ENCODE results near the gene SPTLC1. TPM values are rescaled to one million over a fixed set of nuclear protein-coding genes. Genes with fewer than 3 reads are reported as not detected.

The SPTLC1 gene
- total RNA-seq, 4 donors from 2014 or later = 36.7 to 160 (median 112) TPM

- no peaks in the 10 kb centered on the region for H3K36me3 ChIP-seq
- no peak for TF ChIP-seq CTCF (IDR thresholded peaks at IDR 0.05)
- TF ChIP-seq POLR2AphosphoS5 (IDR thresholded peaks at IDR 0.05) = no peak
- TF ChIP-seq EP300 (IDR thresholded peaks at IDR 0.05; ENCODE audit: low read depth) = no peak
- no peak for TF ChIP-seq POLR2A (IDR thresholded peaks at IDR 0.05)
- no peaks in the 10 kb centered on the region for H3K4me1 ChIP-seq
- intact Hi-C loops (cut with DNase I; ENCODE audit: low total_unique reads) (no loop called here), in situ Hi-C loops (cut with MboI; ENCODE audit: low pct_ligation_motif_present in 1 of 4, low pct_unique_long_range_greater_than_20kb in 1 of 4, low sequenced_read_pairs in 3 of 4) (no loop called here)
- no peak overlapping the region for H3K4me3 ChIP-seq
- no peak overlapping the region for H3K27ac ChIP-seq
- no peaks in the 10 kb centered on the region for H3K27me3 ChIP-seq
- DNase-seq = no peak
- 93 to 100% methylated on average over 1 to 2 of the region's 2 CpGs for WGBS, 2 donors (ENCODE audit: low coverage in 1 of 2)
- H3K9me3 ChIP-seq = no peaks in the 10 kb centered on the region
Observed at GRCh38 chr9:91986248-91986647, 129.0 kb downstream of the SPTLC1 start.

GRCh38 chr9:91985692-91986091, 129.5 kb downstream of the SPTLC1 start:
- no peaks in the 10 kb centered on the region for H3K36me3 ChIP-seq
- intact Hi-C loops (cut with DNase I; ENCODE audit: low total_unique reads) (no loop called here), in situ Hi-C loops (cut with MboI; ENCODE audit: low pct_ligation_motif_present in 1 of 4, low pct_unique_long_range_greater_than_20kb in 1 of 4, low sequenced_read_pairs in 3 of 4) (no loop called here)
- no peaks in the 10 kb centered on the region for H3K4me1 ChIP-seq
- H3K9me3 ChIP-seq = no peaks in the 10 kb centered on the region
- H3K27ac ChIP-seq = no peak overlapping the region
- no peak for DNase-seq
- H3K4me3 ChIP-seq = no peak overlapping the region
- 82 to 89% methylated on average over 2 of the region's 2 CpGs for WGBS, 2 donors (ENCODE audit: low coverage in 1 of 2)
- TF ChIP-seq CTCF (IDR thresholded peaks at IDR 0.05) (no peak), POLR2AphosphoS5 (IDR thresholded peaks at IDR 0.05) (no peak), POLR2A (IDR thresholded peaks at IDR 0.05) (no peak), EP300 (IDR thresholded peaks at IDR 0.05; ENCODE audit: low read depth) (no peak)
- no peaks in the 10 kb centered on the region for H3K27me3 ChIP-seq

Small RNAs within 50 kb of the gene (small RNA-seq; reads per million reads assigned to genes)
- gene MTATP6P29 (0 reads per million in 4 donors), gene MTND4LP7 (0 reads per million in 4 donors)

Other genes starting within 250 kb of the SPTLC1 start
- 10 to 100 TPM in 2 of 4 donors, 1 to 10 TPM in 2; 4.2 to 23.2 (median 11.2) TPM for gene ROR2, start 165.2 kb downstream of the SPTLC1 start, total RNA-seq
- 10 to 100 TPM; 25.4 to 70.7 (median 48.0) TPM for gene IARS1, start 178.3 kb upstream of the SPTLC1 start, total RNA-seq
- gene NOL8, start 209.9 kb upstream of the SPTLC1 start, total RNA-seq = 10 to 100 TPM; 17.6 to 86.2 (median 24.3) TPM
- 1 to 10 TPM in 3 of 4 donors, under 1 TPM in 1; 0.37 to 7.1 (median 3.2) TPM for gene CENPP, start 210.5 kb upstream of the SPTLC1 start, total RNA-seq